Gastrocnemius medialis (tissue), 4 donors: ENCODE results near the gene QSOX2. TPM values are rescaled to one million over a fixed set of nuclear protein-coding genes. Genes with fewer than 3 reads are reported as not detected.

Experiments
- ATAC-seq, 2 donors: fragments of 150-250 bp; one replicate each; pipeline ENCODE4 v1.9.1; 2016
- DNase-seq, 2 donors: peaks; one replicate each; pipeline ENCODE4 v3.0.0-alpha.2; 2019
- H3K27ac ChIP-seq, 4 donors: fragments of 200-600 bp; sonication (generic); 1 replicate in 1 of 4; 2 replicates in 3 of 4; pipeline ENCODE4 v1.5.1; 2016 to 2018; ENCODE audit warnings: mild to moderate bottlenecking in 2 of 4, moderate library complexity in 1 of 4
- H3K27me3 ChIP-seq, 3 donors: fragments of 200-600 bp; sonication (generic) in 2 of 3; 1 replicate in 1 of 3; 2 replicates in 2 of 3; pipeline versions ENCODE4 v1.5.1 to v1.6.0; 2016 to 2019; ENCODE audit warnings: mild to moderate bottlenecking in 1 of 3, moderate library complexity in 1 of 3
- H3K36me3 ChIP-seq, 2 donors: fragments of 200-600 bp; sonication (generic) in 1 of 2; one replicate each; pipeline ENCODE4 v1.5.1; 2017 to 2018
- H3K4me1 ChIP-seq, 2 donors: fragments of 200-600 bp; sonication (generic) in 1 of 2; one replicate each; pipeline ENCODE4 v1.5.1; 2016 to 2017; ENCODE audit warnings: mild to moderate bottlenecking in 2 of 2
- H3K4me3 ChIP-seq, 4 donors: fragments of 200-600 bp; sonication (generic) in 3 of 4; 1 replicate in 1 of 4; 2 replicates in 3 of 4; pipeline ENCODE4 v1.5.1; 2016 to 2019; ENCODE audit warnings: mild to moderate bottlenecking in 2 of 4
- H3K9me3 ChIP-seq, 3 donors: fragments of 200-600 bp; sonication (generic) in 2 of 3; 1 replicate in 1 of 3; 2 replicates in 2 of 3; pipeline ENCODE4 v1.5.1; 2016 to 2019
- CTCF ChIP-seq, 5 experiments: fragments of 450-650 bp in 3 of 5; fragments of 200-600 bp in 2 of 5; sonication (generic) in 2 of 5; IDR thresholded peaks in 4 of 5; conservative IDR thresholded peaks in 1 of 5; 1 replicate in 4 of 5; 2 replicates in 1 of 5; pipeline ENCODE4 v1.5.1; 2016 to 2019; ENCODE audit warnings: antibody characterized with exemption in 5 of 5, mild to moderate bottlenecking in 3 of 5, moderate library complexity in 3 of 5
- POLR2A ChIP-seq, 2 donors: fragments of 450-650 bp; IDR thresholded peaks; one replicate each; pipeline ENCODE4 v1.6.1; 2017; ENCODE audit warnings: antibody characterized with exemption in 2 of 2, mild to moderate bottlenecking in 2 of 2, moderate library complexity in 2 of 2
- in situ Hi-C, 4 donors: fragments of 200-750 bp; cut with MboI; loops; one replicate each; pipeline versions ENCODE4 v1.15.0 to v1.8.0; 2017; ENCODE audit warnings: low sequenced_read_pairs in 4 of 4
- intact Hi-C: fragments of 100-400 bp; cut with DNase I; formaldehyde crosslinking; loops from one replicate; pipeline ENCODE4 v1.15.1; 2023; ENCODE audit warnings: low total_unique reads
- total RNA-seq, 4 donors: library from RNA; depleted of rRNA; stranded (reverse); fragments of >200 nt; gene quantifications; one replicate each; pipeline versions ENCODE4 v1.1.0 to v1.2.3, GENCODE V29; 2016

QSOX2 gene
- total RNA-seq, 4 donors from 2014 or later, result 3.3 to 5.8 (median 5.2) TPM

GRCh38 chr9:136201609-136202453 lies 43.8 kb downstream of the QSOX2 start:
- Histone ChIP-seq H3K36me3 (no peaks in the 10 kb centered on the region), H3K27me3 (peaks cover 70 to 81% (median 77%) of the 10 kb centered on the region in 3 donors), H3K4me3 (no peak overlapping the region), H3K27ac (no peak overlapping the region), H3K4me1 (no peaks in the 10 kb centered on the region), H3K9me3 (no peaks in the 10 kb centered on the region)
- DNase-seq (no peak), ATAC-seq (no peak)
- in situ Hi-C loops, result no loop called here
- TF ChIP-seq POLR2A (IDR thresholded peaks at IDR 0.05), result no peak
- TF ChIP-seq CTCF (IDR thresholded peaks at IDR 0.05 in 4 of 5, conservative IDR thresholded peaks at IDR 0.05 in 1 of 5), result no peak
- intact Hi-C loops, result no loop called here

- in situ Hi-C loops, result no loop called here
- no peak for DNase-seq
- TF ChIP-seq POLR2A (IDR thresholded peaks at IDR 0.05) (no peak), CTCF (IDR thresholded peaks at IDR 0.05 in 4 of 5, conservative IDR thresholded peaks at IDR 0.05 in 1 of 5) (no peak)
Observed at GRCh38 chr9:136201174-136201573, 44.4 kb downstream of the QSOX2 start.

GRCh38 chr9:136200424-136200823 lies 45.2 kb downstream of the QSOX2 start:
- TF ChIP-seq POLR2A (IDR thresholded peaks at IDR 0.05) (no peak), CTCF (IDR thresholded peaks at IDR 0.05 in 4 of 5, conservative IDR thresholded peaks at IDR 0.05 in 1 of 5) (no peak)
- DNase-seq (no peak), ATAC-seq (no peak)
- no peak overlapping the region for H3K27ac ChIP-seq
- intact Hi-C loops, result no loop called here
- no peaks in the 10 kb centered on the region for H3K9me3 ChIP-seq
- no peaks in the 10 kb centered on the region for H3K4me1 ChIP-seq
- in situ Hi-C loops, result no loop called here
- H3K27me3 ChIP-seq, result peaks cover 81 to 92% (median 91%) of the 10 kb centered on the region in 3 donors
- H3K4me3 ChIP-seq, result no peak overlapping the region
- H3K36me3 ChIP-seq, result no peaks in the 10 kb centered on the region

More at GRCh38 chr9:136201174-136201573, 44.4 kb downstream of the QSOX2 start:
- H3K9me3 ChIP-seq, result no peaks in the 10 kb centered on the region
- H3K27me3 ChIP-seq, result peaks cover 76 to 88% (median 83%) of the 10 kb centered on the region in 3 donors
- no peaks in the 10 kb centered on the region for H3K4me1 ChIP-seq
- ATAC-seq, result no peak
- intact Hi-C loops, result no loop called here
- no peak overlapping the region for H3K27ac ChIP-seq
- H3K36me3 ChIP-seq, result no peaks in the 10 kb centered on the region
- H3K4me3 ChIP-seq, result no peak overlapping the region

- H3K4me3 ChIP-seq, result no peak overlapping the region
Observed at GRCh38 chr9:136199391-136200288, 46.0 kb downstream of the QSOX2 start.

More at GRCh38 chr9:136199391-136200288, 46.0 kb downstream of the QSOX2 start:
- Histone ChIP-seq H3K27me3 (peaks cover 83 to 95% (median 95%) of the 10 kb centered on the region in 3 donors), H3K4me1 (no peaks in the 10 kb centered on the region), H3K9me3 (no peaks in the 10 kb centered on the region), H3K27ac (no peak overlapping the region), H3K36me3 (no peaks in the 10 kb centered on the region)
- intact Hi-C loops, result no loop called here
- in situ Hi-C loops, result no loop called here
- no peak for DNase-seq
- ATAC-seq, result no peak
- TF ChIP-seq POLR2A (IDR thresholded peaks at IDR 0.05) (no peak), CTCF (IDR thresholded peaks at IDR 0.05 in 4 of 5, conservative IDR thresholded peaks at IDR 0.05 in 1 of 5) (no peak)
